BJ (cell line): ENCODE results near the gene B4GALT2. TPM values are rescaled to one million over a fixed set of nuclear protein-coding genes. Genes with fewer than 3 reads are reported as not detected.

ENCODE experiments used
- CTCF ChIA-PET: fragments of 350-600 bp; formaldehyde crosslinking; extraction: SDS; loops from one replicate; lab custom pipeline; 2021; ENCODE audit warnings: antibody characterized with exemption, inconsistent platforms; lab: Yijun Ruan, JAX
- POLR2A ChIA-PET: fragments of 300-600 bp; sonication (Branson Sonifier 250); formaldehyde crosslinking; extraction: SDS; loops from one replicate; lab custom pipeline; 2021; ENCODE audit warnings: antibody characterized with exemption; lab: Charles Lee
- DNase-seq: peaks from one replicate; pipeline ENCODE4 v3.0.0-alpha.2; 2011; ENCODE audit warnings: low read depth
- H3K27me3 ChIP-seq: 2 replicates; pipeline ENCODE4 v1.6.0; 2011; ENCODE audit warnings: low read length; ENCODE audit not compliant: control insufficient read depth, insufficient read depth
- H3K36me3 ChIP-seq: 2 replicates; pipeline ENCODE4 v1.5.1; 2011; ENCODE audit warnings: low read length; ENCODE audit not compliant: control insufficient read depth, insufficient read depth
- H3K4me3 ChIP-seq: 2 replicates; pipeline ENCODE4 v1.5.1; 2011; ENCODE audit warnings: low read depth, mild to moderate bottlenecking, control low read depth, low read length
- polyA plus RNA-seq: library from polyadenylated mRNA; depleted of rRNA; stranded (reverse); fragments of >200 nt; gene quantifications from 2 replicates; pipeline ENCODE4 v1.2.3, GENCODE V29; 2011
- TF ChIP-seq, protein P1 (sequence below): IDR thresholded peaks from 2 replicates; pipeline ENCODE4 v1.5.1; 2011; ENCODE audit warnings: low read depth, mild to moderate bottlenecking, control low read depth, inconsistent platforms, low read length, moderate library complexity; ENCODE audit not compliant: insufficient read depth

B4GALT2 gene
- polyA plus RNA-seq, 1 experiment: 82.2 TPM

- Histone ChIP-seq H3K4me3 (no peak overlapping the region), H3K27me3 (no peaks in the 10 kb centered on the region), H3K36me3 (no peaks in the 10 kb centered on the region)
- CTCF ChIA-PET: interaction anchor here (0.6 to 5.5 kb wide), 17 partner anchors 11 to 560 kb away, joined by 3 to 96 read pairs (median 4); no protein-coding TSS in a partner anchor
- DNase-seq: no peak
- TF ChIP-seq, protein P1, sequence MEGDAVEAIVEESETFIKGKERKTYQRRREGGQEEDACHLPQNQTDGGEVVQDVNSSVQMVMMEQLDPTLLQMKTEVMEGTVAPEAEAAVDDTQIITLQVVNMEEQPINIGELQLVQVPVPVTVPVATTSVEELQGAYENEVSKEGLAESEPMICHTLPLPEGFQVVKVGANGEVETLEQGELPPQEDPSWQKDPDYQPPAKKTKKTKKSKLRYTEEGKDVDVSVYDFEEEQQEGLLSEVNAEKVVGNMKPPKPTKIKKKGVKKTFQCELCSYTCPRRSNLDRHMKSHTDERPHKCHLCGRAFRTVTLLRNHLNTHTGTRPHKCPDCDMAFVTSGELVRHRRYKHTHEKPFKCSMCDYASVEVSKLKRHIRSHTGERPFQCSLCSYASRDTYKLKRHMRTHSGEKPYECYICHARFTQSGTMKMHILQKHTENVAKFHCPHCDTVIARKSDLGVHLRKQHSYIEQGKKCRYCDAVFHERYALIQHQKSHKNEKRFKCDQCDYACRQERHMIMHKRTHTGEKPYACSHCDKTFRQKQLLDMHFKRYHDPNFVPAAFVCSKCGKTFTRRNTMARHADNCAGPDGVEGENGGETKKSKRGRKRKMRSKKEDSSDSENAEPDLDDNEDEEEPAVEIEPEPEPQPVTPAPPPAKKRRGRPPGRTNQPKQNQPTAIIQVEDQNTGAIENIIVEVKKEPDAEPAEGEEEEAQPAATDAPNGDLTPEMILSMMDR: no peak
- POLR2A ChIA-PET: no interaction called here
Measured at GRCh38 chr1:44035726-44036408, 56.9 kb downstream of the B4GALT2 start.

- no peak overlapping the region for H3K4me3 ChIP-seq
- TF ChIP-seq, protein P1: peak; percentile 80
- ChIA-PET POLR2A (interaction anchor here (0.6 kb wide), 1 partner anchor 12 kb away, joined by 3 read pairs; no protein-coding TSS in a partner anchor), CTCF (interaction anchor here (0.6 to 5.5 kb wide), 22 partner anchors 11 to 561 kb away, joined by 3 to 96 read pairs (median 4); partner anchors contain the start of genes ATP6V0B and DMAP1)
- no peaks in the 10 kb centered on the region for H3K36me3 ChIP-seq
- no peak for DNase-seq
- no peaks in the 10 kb centered on the region for H3K27me3 ChIP-seq
Measured at GRCh38 chr1:44036409-44037139, 57.6 kb downstream of the B4GALT2 start.

DNA sequence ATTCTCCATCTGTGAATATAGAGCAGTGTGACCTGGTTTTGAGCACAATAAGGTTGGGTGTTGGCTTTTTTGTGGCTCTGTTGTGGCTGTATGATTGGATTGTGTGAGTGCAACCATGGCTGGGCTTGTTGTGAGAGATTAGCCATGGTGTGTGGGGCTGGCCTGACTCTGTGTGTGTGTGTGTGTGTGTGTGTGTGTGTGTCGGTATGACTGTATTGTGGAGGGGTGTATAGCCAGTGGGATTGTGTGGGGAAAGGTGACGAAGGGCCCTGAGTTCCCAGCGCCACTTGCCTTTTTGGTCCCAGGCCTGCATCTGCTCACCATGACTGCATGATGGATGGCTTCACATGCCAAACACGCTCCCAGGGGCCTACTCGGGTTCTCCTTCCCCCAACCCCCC, 58.1 kb downstream of the B4GALT2 start:
- Histone ChIP-seq H3K27me3 (no peaks in the 10 kb centered on the region), H3K36me3 (no peaks in the 10 kb centered on the region), H3K4me3 (no peak overlapping the region)
- ChIA-PET POLR2A (interaction anchor here (0.6 kb wide), 1 partner anchor 11 kb away, joined by 3 read pairs; no protein-coding TSS in a partner anchor), CTCF (interaction anchor here (0.7 to 5.5 kb wide), 19 partner anchors 10 to 274 kb away, joined by 3 to 96 read pairs (median 4); partner anchors contain the start of genes ATP6V0B and DMAP1)
- TF ChIP-seq, protein P1: no peak
- DNase-seq: no peak

DNA sequence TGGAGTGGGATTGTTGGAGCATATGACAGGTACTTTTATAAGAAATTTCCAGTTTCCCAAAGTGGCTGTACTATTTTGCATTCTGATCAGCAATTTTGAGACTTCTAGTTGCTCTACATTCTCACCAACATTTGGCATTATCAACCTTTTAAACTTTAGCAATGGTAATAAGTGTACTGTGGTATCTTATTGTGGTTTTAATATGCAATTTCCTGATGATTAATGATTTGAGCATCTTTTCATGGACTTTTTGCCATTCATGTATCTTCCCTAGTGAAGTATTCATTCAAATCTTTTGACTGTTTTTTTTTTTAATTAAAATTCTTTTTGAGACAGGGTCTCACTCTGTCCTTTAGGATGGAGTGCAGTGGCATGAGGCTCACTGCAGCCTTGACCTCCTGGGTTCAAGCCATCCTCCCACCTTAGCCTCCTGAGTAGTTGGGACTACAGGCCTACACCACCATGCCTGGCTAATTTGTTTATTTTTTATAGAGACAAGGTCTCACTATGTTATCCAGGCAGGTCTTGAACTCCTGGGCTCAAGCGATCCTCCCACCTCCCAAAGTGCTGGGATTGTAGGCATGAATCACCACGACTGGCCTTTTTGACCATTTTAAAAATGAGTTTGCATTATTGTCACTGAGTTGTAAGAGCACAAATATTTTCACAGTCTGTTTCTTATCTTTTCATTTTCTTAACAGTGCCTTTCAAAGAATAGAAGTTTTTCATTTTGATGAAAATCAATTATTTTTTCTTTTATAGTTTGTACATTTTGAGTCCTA, 60.1 kb downstream of the B4GALT2 start:
- Histone ChIP-seq H3K4me3 (no peak overlapping the region), H3K36me3 (no peaks in the 10 kb centered on the region), H3K27me3 (no peaks in the 10 kb centered on the region)
- CTCF ChIA-PET: interaction anchor here (10.9 kb wide), 1 partner anchor 37 kb away, joined by 197 read pairs; no protein-coding TSS in a partner anchor
- DNase-seq: no peak
- TF ChIP-seq, protein P1: no peak
- POLR2A ChIA-PET: no interaction called here
